ENCODE results near the gene CRISP1. TPM values are rescaled to one million over a fixed set of nuclear protein-coding genes. Genes with fewer than 3 reads are reported as not detected.

Gene CRISP1
- total RNA-seq, 4 donors from 2014 or later: not detected

GRCh38 chr6:49833386-49833785 is 32.9 kb downstream of the CRISP1 start:
- WGBS, 2 donors (ENCODE audit: low coverage in 1 of 2): 71 to 91% methylated on average over 1 of the region's 1 CpG
- H3K27me3 ChIP-seq: no peaks in the 10 kb centered on the region
- H3K9me3 ChIP-seq: no peaks in the 10 kb centered on the region
- no peak overlapping the region for H3K27ac ChIP-seq
- no peak for TF ChIP-seq POLR2A (IDR thresholded peaks at IDR 0.05)
- TF ChIP-seq POLR2AphosphoS5 (IDR thresholded peaks at IDR 0.05): no peak
- TF ChIP-seq CTCF (IDR thresholded peaks at IDR 0.05): no peak
- TF ChIP-seq EP300 (IDR thresholded peaks at IDR 0.05; ENCODE audit: low read depth): no peak
- DNase-seq: no peak
- H3K4me1 ChIP-seq: no peaks in the 10 kb centered on the region
- intact Hi-C loops (cut with DNase I; ENCODE audit: low total_unique reads) (no loop called here), in situ Hi-C loops (cut with MboI; ENCODE audit: low pct_ligation_motif_present in 1 of 4, low pct_unique_long_range_greater_than_20kb in 1 of 4, low sequenced_read_pairs in 3 of 4) (loop anchor here in 3 of 4 donors (25.0 kb wide), 1 partner anchor 296 kb away; no protein-coding TSS in a partner anchor)
- no peak overlapping the region for H3K4me3 ChIP-seq
- H3K36me3 ChIP-seq: no peaks in the 10 kb centered on the region

GRCh38 chr6:49826743-49827406 is 39.5 kb downstream of the CRISP1 start:
- WGBS, 2 donors (ENCODE audit: low coverage in 1 of 2): 40 to 44% methylated on average over 4 to 5 of the region's 5 CpGs
- Histone ChIP-seq H3K27me3 (no peaks in the 10 kb centered on the region), H3K9me3 (no peaks in the 10 kb centered on the region), H3K27ac (no peak overlapping the region), H3K36me3 (no peaks in the 10 kb centered on the region), H3K4me3 (no peak overlapping the region), H3K4me1 (no peaks in the 10 kb centered on the region)
- no peak for DNase-seq
- in situ Hi-C loops (cut with MboI; ENCODE audit: low pct_ligation_motif_present in 1 of 4, low pct_unique_long_range_greater_than_20kb in 1 of 4, low sequenced_read_pairs in 3 of 4): loop anchor here in 3 of 4 donors (25.0 kb wide), 1 partner anchor 290 kb away; no protein-coding TSS in a partner anchor
- TF ChIP-seq EP300 (IDR thresholded peaks at IDR 0.05; ENCODE audit: low read depth) (no peak), POLR2AphosphoS5 (IDR thresholded peaks at IDR 0.05) (no peak), POLR2A (IDR thresholded peaks at IDR 0.05) (no peak), CTCF (IDR thresholded peaks at IDR 0.05) (no peak)
- intact Hi-C loops (cut with DNase I; ENCODE audit: low total_unique reads): no loop called here

DNA sequence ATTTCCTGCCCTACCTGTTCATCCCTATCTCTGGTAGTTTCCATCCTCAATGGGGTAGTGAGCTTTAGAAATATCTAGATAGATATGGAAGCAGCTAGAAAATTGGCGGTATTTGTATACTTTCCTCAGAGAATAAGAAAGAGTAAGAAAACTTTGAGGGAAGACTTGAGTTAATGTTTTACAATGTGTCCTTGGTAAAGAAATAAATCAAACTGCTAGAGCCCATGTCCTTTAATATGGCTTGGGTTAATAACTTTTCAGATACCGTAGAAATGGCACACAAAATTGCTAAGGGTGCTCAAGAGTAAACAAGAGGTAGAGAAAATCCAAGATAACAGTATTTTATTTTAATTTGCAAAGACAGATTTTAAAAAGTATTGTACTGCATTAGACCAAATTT is 51.2 kb downstream of the CRISP1 start:
- intact Hi-C loops (cut with DNase I; ENCODE audit: low total_unique reads): no loop called here
- H3K27ac ChIP-seq: no peak overlapping the region
- in situ Hi-C loops (cut with MboI; ENCODE audit: low pct_ligation_motif_present in 1 of 4, low pct_unique_long_range_greater_than_20kb in 1 of 4, low sequenced_read_pairs in 3 of 4): no loop called here
- H3K4me3 ChIP-seq: no peak overlapping the region
- no peaks in the 10 kb centered on the region for H3K4me1 ChIP-seq
- no peak for TF ChIP-seq POLR2A (IDR thresholded peaks at IDR 0.05)
- no peak for TF ChIP-seq POLR2AphosphoS5 (IDR thresholded peaks at IDR 0.05)
- TF ChIP-seq EP300 (IDR thresholded peaks at IDR 0.05; ENCODE audit: low read depth): no peak
- TF ChIP-seq CTCF (IDR thresholded peaks at IDR 0.05): no peak
- no peaks in the 10 kb centered on the region for H3K27me3 ChIP-seq
- 49 to 67% methylated on average over 2 of the region's 2 CpGs for WGBS, 2 donors (ENCODE audit: low coverage in 1 of 2)
- no peak for DNase-seq
- H3K36me3 ChIP-seq: no peaks in the 10 kb centered on the region
- no peaks in the 10 kb centered on the region for H3K9me3 ChIP-seq

DNA sequence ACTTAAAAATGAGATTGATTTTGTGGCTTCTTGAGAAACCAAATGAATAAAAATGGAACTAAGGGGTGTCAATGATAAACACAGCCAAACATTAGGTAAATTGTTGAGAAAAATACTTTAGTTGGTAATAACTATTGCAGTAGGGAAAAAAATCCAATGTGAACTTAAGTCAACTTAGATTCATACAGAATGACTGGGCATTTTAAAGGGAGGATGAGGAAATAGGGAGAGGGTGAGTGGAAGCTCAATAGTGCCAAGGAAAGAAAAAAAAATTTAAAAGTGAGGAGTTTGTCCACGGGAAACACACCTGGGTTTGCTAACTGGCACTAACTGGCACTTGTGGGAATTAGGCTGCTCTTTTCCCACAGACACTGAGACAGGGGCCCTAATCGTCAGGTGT is 53.1 kb downstream of the CRISP1 start:
- no peak for DNase-seq
- H3K9me3 ChIP-seq: no peaks in the 10 kb centered on the region
- H3K4me1 ChIP-seq: no peaks in the 10 kb centered on the region
- WGBS, 2 donors (ENCODE audit: low coverage in 1 of 2): 54 to 65% methylated on average over 2 of the region's 2 CpGs
- no peak overlapping the region for H3K27ac ChIP-seq
- no peak overlapping the region for H3K4me3 ChIP-seq
- in situ Hi-C loops (cut with MboI; ENCODE audit: low pct_ligation_motif_present in 1 of 4, low pct_unique_long_range_greater_than_20kb in 1 of 4, low sequenced_read_pairs in 3 of 4) (no loop called here), intact Hi-C loops (cut with DNase I; ENCODE audit: low total_unique reads) (no loop called here)
- TF ChIP-seq CTCF (IDR thresholded peaks at IDR 0.05) (no peak), EP300 (IDR thresholded peaks at IDR 0.05; ENCODE audit: low read depth) (no peak), POLR2AphosphoS5 (IDR thresholded peaks at IDR 0.05) (no peak), POLR2A (IDR thresholded peaks at IDR 0.05) (no peak)
- H3K27me3 ChIP-seq: no peaks in the 10 kb centered on the region
- no peaks in the 10 kb centered on the region for H3K36me3 ChIP-seq

Data from transverse colon (tissue), 4 donors.